CD4-positive, alpha-beta T cell (primary cell): ENCODE data around the gene ELANE. TPM values are rescaled to one million over a fixed set of nuclear protein-coding genes. Genes with fewer than 3 reads are reported as not detected.

Experiments used
- ATAC-seq: fragments of 200-7000 bp; cut with Tn5 transposase; one replicate; pipeline ENCODE4 v1.10.0; 2022; ENCODE audit warnings: mild to moderate bottlenecking; ENCODE audit not compliant: poor library complexity
- CTCF ChIA-PET: fragments of 350-600 bp; sonication (Branson Sonifier 250); formaldehyde crosslinking; loops from one replicate; lab custom pipeline; 2021; ENCODE audit warnings: antibody characterized with exemption, inconsistent platforms; lab: Charles Lee
- POLR2A ChIA-PET: fragments of 350-600 bp; sonication (Branson Sonifier 250); formaldehyde crosslinking; loops from one replicate; lab custom pipeline; 2021; ENCODE audit warnings: antibody characterized with exemption, inconsistent platforms; lab: Charles Lee
- DNase-seq, 14 experiments: peaks; one replicate each; pipeline ENCODE4 v3.0.0-alpha.2; 2013 to 2020; ENCODE audit warnings: mixed read lengths in 2 of 14
- H3K27ac ChIP-seq, 2 donors: one replicate each; pipeline versions ENCODE4 v1.5.1 to v1.7.0; 2013; ENCODE audit warnings: low read length in 2 of 2, low read depth in 1 of 2, mild to moderate bottlenecking in 1 of 2
- H3K27me3 ChIP-seq, 2 experiments: 1 replicate in 1 of 2; 2 replicates in 1 of 2; pipeline versions ENCODE4 v1.6.1 to v1.7.0; 2013; ENCODE audit warnings: low read length in 2 of 2, control low read depth in 1 of 2, mild to moderate bottlenecking in 1 of 2, moderate library complexity in 1 of 2; ENCODE audit not compliant: insufficient read depth in 2 of 2, control insufficient read depth in 1 of 2
- H3K36me3 ChIP-seq: one replicate; pipeline ENCODE4 v1.6.1; 2013; ENCODE audit warnings: low read length, control low read depth; ENCODE audit not compliant: insufficient read depth
- H3K4me1 ChIP-seq: one replicate; pipeline ENCODE4 v1.6.1; 2013; ENCODE audit warnings: low read length, control low read depth; ENCODE audit not compliant: insufficient read depth
- H3K4me3 ChIP-seq: one replicate; pipeline ENCODE4 v1.5.1; 2013; ENCODE audit warnings: mild to moderate bottlenecking, low read length, moderate library complexity
- H3K9me3 ChIP-seq, 2 experiments: 1 replicate in 1 of 2; 2 replicates in 1 of 2; pipeline versions ENCODE4 v1.6.1 to v1.7.0; 2013; ENCODE audit warnings: low read length in 2 of 2, mild to moderate bottlenecking in 2 of 2, control low read depth in 1 of 2, moderate library complexity in 1 of 2; ENCODE audit not compliant: control insufficient read depth in 1 of 2, insufficient read depth in 1 of 2
- H3K27ac Mint-ChIP-seq: one replicate; pipeline ENCODE4 v1.8.0; 2020; ENCODE audit warnings: mixed read lengths
- H3K27me3 Mint-ChIP-seq: one replicate; pipeline ENCODE4 v1.8.0; 2021; ENCODE audit warnings: mixed read lengths
- H3K36me3 Mint-ChIP-seq: one replicate; pipeline ENCODE4 v1.8.0; 2021; ENCODE audit warnings: low read depth, mixed read lengths
- H3K4me1 Mint-ChIP-seq: one replicate; pipeline ENCODE4 v1.8.0; 2021; ENCODE audit warnings: low read depth, mixed read lengths
- H3K4me3 Mint-ChIP-seq: one replicate; pipeline ENCODE4 v1.8.0; 2020; ENCODE audit warnings: mild to moderate bottlenecking, mixed read lengths
- H3K9me3 Mint-ChIP-seq: one replicate; pipeline ENCODE4 v1.8.0; 2020; ENCODE audit warnings: mixed read lengths
- intact Hi-C, 2 experiments: fragments of 100-400 bp; cut with DNase I in 1 of 2; cut with micrococcal nuclease in 1 of 2; formaldehyde crosslinking; loops; one replicate each; pipeline versions ENCODE4 v1.15.1 to v1.9.0; 2023 to 2025; cut with DNase I, micrococcal nuclease
- total RNA-seq, 174 experiments: library from RNA in 2 of 174; stranded (reverse) in 2 of 174; gene quantifications; one replicate each; pipeline ENCODE4 v1.2.3 and lab custom pipeline; 2021 to 2026
- TF ChIP-seq, protein P1 (sequence below): fragments of 200-600 bp; IDR thresholded peaks from one replicate; pipeline ENCODE4 v1.8.0; 2022; ENCODE audit warnings: antibody characterized with exemption, mild to moderate bottlenecking

ELANE gene
- total RNA-seq, 2 experiments from 2014 or later: not detected

GRCh38 chr19:808423-808775 lies 43.7 kb upstream of the ELANE start:
- TF ChIP-seq, protein P1, sequence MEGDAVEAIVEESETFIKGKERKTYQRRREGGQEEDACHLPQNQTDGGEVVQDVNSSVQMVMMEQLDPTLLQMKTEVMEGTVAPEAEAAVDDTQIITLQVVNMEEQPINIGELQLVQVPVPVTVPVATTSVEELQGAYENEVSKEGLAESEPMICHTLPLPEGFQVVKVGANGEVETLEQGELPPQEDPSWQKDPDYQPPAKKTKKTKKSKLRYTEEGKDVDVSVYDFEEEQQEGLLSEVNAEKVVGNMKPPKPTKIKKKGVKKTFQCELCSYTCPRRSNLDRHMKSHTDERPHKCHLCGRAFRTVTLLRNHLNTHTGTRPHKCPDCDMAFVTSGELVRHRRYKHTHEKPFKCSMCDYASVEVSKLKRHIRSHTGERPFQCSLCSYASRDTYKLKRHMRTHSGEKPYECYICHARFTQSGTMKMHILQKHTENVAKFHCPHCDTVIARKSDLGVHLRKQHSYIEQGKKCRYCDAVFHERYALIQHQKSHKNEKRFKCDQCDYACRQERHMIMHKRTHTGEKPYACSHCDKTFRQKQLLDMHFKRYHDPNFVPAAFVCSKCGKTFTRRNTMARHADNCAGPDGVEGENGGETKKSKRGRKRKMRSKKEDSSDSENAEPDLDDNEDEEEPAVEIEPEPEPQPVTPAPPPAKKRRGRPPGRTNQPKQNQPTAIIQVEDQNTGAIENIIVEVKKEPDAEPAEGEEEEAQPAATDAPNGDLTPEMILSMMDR: no peak
- H3K27me3 ChIP-seq: no peaks in the 10 kb centered on the region
- no peaks in the 10 kb centered on the region for H3K27me3 Mint-ChIP-seq
- ATAC-seq (no peak), DNase-seq (no peak)
- no peak overlapping the region for H3K4me3 Mint-ChIP-seq
- CTCF ChIA-PET: no interaction called here
- peaks cover 15% of the 10 kb centered on the region for H3K4me1 ChIP-seq
- H3K27ac ChIP-seq: no peak overlapping the region
- POLR2A ChIA-PET: no interaction called here
- intact Hi-C loops: no loop called here
- peaks cover 81% of the 10 kb centered on the region for H3K36me3 ChIP-seq
- H3K9me3 ChIP-seq: peaks cover 0 to 11% of the 10 kb centered on the region in 2 experiments
- peaks cover 11% of the 10 kb centered on the region for H3K4me1 Mint-ChIP-seq
- no peak overlapping the region for H3K27ac Mint-ChIP-seq
- no peak overlapping the region for H3K4me3 ChIP-seq
- no peaks in the 10 kb centered on the region for H3K9me3 Mint-ChIP-seq
- peaks cover 52% of the 10 kb centered on the region for H3K36me3 Mint-ChIP-seq

DNA sequence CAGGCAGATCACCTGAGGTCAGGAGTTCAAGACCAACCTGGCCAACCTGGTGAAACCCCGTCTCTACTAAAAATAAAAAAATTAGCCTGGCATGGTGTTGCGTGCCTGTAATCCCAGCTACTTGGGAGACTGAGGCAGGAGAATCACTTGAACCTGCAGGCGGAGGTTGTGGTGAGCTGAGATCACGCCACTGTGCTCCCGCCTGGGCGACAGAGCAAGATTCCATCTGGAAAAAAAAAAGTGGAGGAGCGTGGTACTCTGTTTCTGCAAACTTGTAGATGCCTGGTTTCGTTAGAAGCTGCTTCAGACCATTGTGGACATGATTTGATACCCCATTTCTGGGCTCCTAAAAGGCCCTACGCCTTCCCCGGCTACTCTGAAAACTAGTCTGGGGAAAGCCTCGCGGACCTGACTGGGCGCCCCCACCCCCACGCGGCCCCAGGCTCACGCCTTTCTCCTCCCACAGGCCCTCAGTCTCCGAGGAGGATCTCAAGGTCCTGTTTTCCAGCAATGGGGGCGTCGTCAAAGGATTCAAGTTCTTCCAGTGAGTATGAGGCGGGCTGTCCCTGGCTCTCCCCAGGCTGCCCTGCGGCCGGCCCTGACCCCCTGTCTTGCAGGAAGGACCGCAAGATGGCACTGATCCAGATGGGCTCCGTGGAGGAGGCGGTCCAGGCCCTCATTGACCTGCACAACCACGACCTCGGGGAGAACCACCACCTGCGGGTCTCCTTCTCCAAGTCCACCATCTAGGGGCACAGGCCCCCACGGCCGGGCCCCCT lies 41.8 kb upstream of the ELANE start:
- Mint-ChIP-seq H3K4me1 (peaks cover 7% of the 10 kb centered on the region), H3K9me3 (no peaks in the 10 kb centered on the region), H3K27ac (no peak overlapping the region), H3K36me3 (peaks cover 52% of the 10 kb centered on the region), H3K27me3 (no peaks in the 10 kb centered on the region), H3K4me3 (peak overlapping the region; percentile 20)
- ATAC-seq (no peak), DNase-seq (no peak)
- intact Hi-C loops: no loop called here
- H3K27ac ChIP-seq: peak overlapping the region in 1 of 2 donors; percentile 7
- CTCF ChIA-PET: no interaction called here
- H3K4me3 ChIP-seq: no peak overlapping the region
- H3K4me1 ChIP-seq: peaks cover 7% of the 10 kb centered on the region
- POLR2A ChIA-PET: no interaction called here
- H3K27me3 ChIP-seq: no peaks in the 10 kb centered on the region
- peaks cover 0 to 11% of the 10 kb centered on the region in 2 experiments for H3K9me3 ChIP-seq
- H3K36me3 ChIP-seq: peaks cover 62% of the 10 kb centered on the region
- TF ChIP-seq, protein P1: no peak

GRCh38 chr19:810883-811489 lies 41.1 kb upstream of the ELANE start:
- H3K36me3 ChIP-seq: peaks cover 57% of the 10 kb centered on the region
- Mint-ChIP-seq H3K36me3 (peaks cover 56% of the 10 kb centered on the region), H3K27me3 (no peaks in the 10 kb centered on the region), H3K4me3 (peak overlapping the region; percentile 20), H3K9me3 (no peaks in the 10 kb centered on the region), H3K4me1 (peaks cover 7% of the 10 kb centered on the region), H3K27ac (no peak overlapping the region)
- DNase-seq (no peak), ATAC-seq (no peak)
- CTCF ChIA-PET: no interaction called here
- intact Hi-C loops: no loop called here
- TF ChIP-seq, protein P1: no peak
- no peak overlapping the region for H3K27ac ChIP-seq
- H3K4me1 ChIP-seq: peaks cover 7% of the 10 kb centered on the region
- H3K27me3 ChIP-seq: no peaks in the 10 kb centered on the region
- peaks cover 0 to 11% of the 10 kb centered on the region in 2 experiments for H3K9me3 ChIP-seq
- POLR2A ChIA-PET: no interaction called here
- no peak overlapping the region for H3K4me3 ChIP-seq
